Mucosa of rectum (tissue), 2 donors: ENCODE data around the gene ATP6V1G2.

Experiments
- H3K27ac ChIP-seq, 2 donors: one replicate each; pipeline ENCODE4 v1.7.0; 2013; ENCODE audit warnings: inconsistent platforms in 2 of 2, low read depth in 2 of 2, low read length in 2 of 2
- H3K27me3 ChIP-seq, 2 donors: one replicate each; pipeline ENCODE4 v1.7.0; 2013; ENCODE audit warnings: low read length in 2 of 2; ENCODE audit not compliant: control insufficient read depth in 2 of 2, insufficient read depth in 2 of 2
- H3K36me3 ChIP-seq, 2 donors: one replicate each; pipeline ENCODE4 v1.7.0; 2013; ENCODE audit warnings: low read length in 2 of 2; ENCODE audit not compliant: control insufficient read depth in 2 of 2, insufficient read depth in 2 of 2
- H3K4me1 ChIP-seq, 2 donors: one replicate each; pipeline ENCODE4 v1.7.0; 2013; ENCODE audit warnings: low read length in 2 of 2, mild to moderate bottlenecking in 1 of 2; ENCODE audit not compliant: control insufficient read depth in 2 of 2, insufficient read depth in 2 of 2
- H3K4me3 ChIP-seq, 2 donors: one replicate each; pipeline ENCODE4 v1.7.0; 2013; ENCODE audit warnings: low read length in 2 of 2
- H3K9ac ChIP-seq, 2 donors: one replicate each; pipeline ENCODE4 v1.7.0; 2013; ENCODE audit warnings: low read length in 2 of 2, low read depth in 1 of 2, mild to moderate bottlenecking in 1 of 2
- H3K9me3 ChIP-seq, 2 donors: one replicate each; pipeline ENCODE4 v1.7.0; 2013; ENCODE audit warnings: low read length in 2 of 2; ENCODE audit not compliant: control insufficient read depth in 2 of 2
- donor health status: healthy.
- donor health status: Normal muscosa, but diverticular disease.

The ATP6V1G2 gene

GRCh38 chr6:31575952-31576685 lies 29.7 kb upstream of the ATP6V1G2 start:
- H3K36me3 ChIP-seq: no peaks in the 10 kb centered on the region
- peak overlapping the region; percentile 25 to 68 for H3K27ac ChIP-seq
- H3K4me1 ChIP-seq: peaks cover 9 to 14% of the 10 kb centered on the region in 2 donors
- no peaks in the 10 kb centered on the region for H3K9me3 ChIP-seq
- peaks cover 3 to 5% of the 10 kb centered on the region in 2 donors for H3K27me3 ChIP-seq
- H3K9ac ChIP-seq: peak overlapping the region; percentile 35 to 47
- H3K4me3 ChIP-seq: peak overlapping the region; percentile 47 to 74

GRCh38 chr6:31575335-31575901 lies 29.0 kb upstream of the ATP6V1G2 start, which contains the start of gene TNF:
Gene TNF, plus strand, starts transcription at chr6:31575565. Its CDS starts 177 bp downstream, at chr6:31575742.
- H3K36me3 ChIP-seq: no peaks in the 10 kb centered on the region
- peaks cover 3 to 11% of the 10 kb centered on the region in 2 donors for H3K4me1 ChIP-seq
- peak within 1 kb of the TSS; percentile 25 to 68 for H3K27ac ChIP-seq
- H3K9me3 ChIP-seq: no peaks in the 10 kb centered on the region
- H3K9ac ChIP-seq: peak within 1 kb of the TSS; percentile 35 to 47
- H3K27me3 ChIP-seq: peaks cover 0 to 5% of the 10 kb centered on the region in 2 donors
- H3K4me3 ChIP-seq: peak within 1 kb of the TSS; percentile 47 to 74

GRCh38 chr6:31574106-31575061 lies 28.0 kb upstream of the ATP6V1G2 start:
- Histone ChIP-seq H3K27ac (peak overlapping the region in 1 of 2 donors; percentile 38), H3K27me3 (peaks cover 0 to 2% of the 10 kb centered on the region in 2 donors), H3K36me3 (no peaks in the 10 kb centered on the region), H3K4me3 (no peak overlapping the region), H3K9me3 (no peaks in the 10 kb centered on the region), H3K9ac (no peak overlapping the region), H3K4me1 (peaks cover 3 to 8% of the 10 kb centered on the region in 2 donors)

GRCh38 chr6:31573239-31574105 lies 27.1 kb upstream of the ATP6V1G2 start:
- Histone ChIP-seq H3K9me3 (no peaks in the 10 kb centered on the region), H3K27me3 (peaks cover 0 to under 1% of the 10 kb centered on the region in 2 donors), H3K4me1 (peaks cover 3 to 8% of the 10 kb centered on the region in 2 donors), H3K4me3 (no peak overlapping the region), H3K9ac (no peak overlapping the region), H3K36me3 (no peaks in the 10 kb centered on the region), H3K27ac (no peak overlapping the region)

- Histone ChIP-seq H3K27ac (peak within 1 kb of the TSS; percentile 34 to 69), H3K9me3 (no peaks in the 10 kb centered on the region), H3K4me3 (peak within 1 kb of the TSS; percentile 6 to 65), H3K4me1 (peaks cover 7 to 14% of the 10 kb centered on the region in 2 donors), H3K36me3 (no peaks in the 10 kb centered on the region), H3K27me3 (no peaks in the 10 kb centered on the region), H3K9ac (peak within 1 kb of the TSS in 1 of 2 donors; percentile 47)
Measured at GRCh38 chr6:31572041-31572911, 25.9 kb upstream of the ATP6V1G2 start, which contains the start of gene LTA. Gene LTA, plus strand, starts transcription at chr6:31572289. Its CDS starts 454 bp downstream, at chr6:31572743.

GRCh38 chr6:31569861-31570536 lies 23.6 kb upstream of the ATP6V1G2 start:
- Histone ChIP-seq H3K27me3 (no peaks in the 10 kb centered on the region), H3K4me1 (peaks cover 5 to 14% of the 10 kb centered on the region in 2 donors)

GRCh38 chr6:31568537-31568961 lies 22.1 kb upstream of the ATP6V1G2 start:
- Histone ChIP-seq H3K4me1 (peaks cover 4 to 9% of the 10 kb centered on the region in 2 donors), H3K4me3 (no peak overlapping the region), H3K36me3 (no peaks in the 10 kb centered on the region), H3K27me3 (no peaks in the 10 kb centered on the region), H3K27ac (peak overlapping the region in 1 of 2 donors; percentile 10), H3K9ac (no peak overlapping the region), H3K9me3 (no peaks in the 10 kb centered on the region)

More at GRCh38 chr6:31569861-31570536, 23.6 kb upstream of the ATP6V1G2 start:
- Histone ChIP-seq H3K4me3 (no peak overlapping the region), H3K9ac (no peak overlapping the region), H3K36me3 (no peaks in the 10 kb centered on the region), H3K9me3 (no peaks in the 10 kb centered on the region), H3K27ac (no peak overlapping the region)

- Histone ChIP-seq H3K9ac (no peak overlapping the region), H3K27ac (peak overlapping the region in 1 of 2 donors; percentile 4), H3K9me3 (no peaks in the 10 kb centered on the region), H3K4me1 (peaks cover 4 to 9% of the 10 kb centered on the region in 2 donors), H3K27me3 (no peaks in the 10 kb centered on the region), H3K4me3 (no peak overlapping the region), H3K36me3 (no peaks in the 10 kb centered on the region)
Measured at GRCh38 chr6:31567531-31568370, 21.3 kb upstream of the ATP6V1G2 start.
